HG03175 (cell line): ENCODE data around the gene TRAP1.
A peak's percentile ranks its signal among the peaks of the same experiment; 100 is the strongest.

Source experiments
- ATAC-seq: cut with Tn5 transposase; IDR thresholded peaks from one replicate; pipeline ENCODE4 v1.9.1; 2021; ENCODE audit warnings: mild to moderate bottlenecking, moderate library complexity; ENCODE audit not compliant: unreplicated experiment

TRAP1 gene

DNA sequence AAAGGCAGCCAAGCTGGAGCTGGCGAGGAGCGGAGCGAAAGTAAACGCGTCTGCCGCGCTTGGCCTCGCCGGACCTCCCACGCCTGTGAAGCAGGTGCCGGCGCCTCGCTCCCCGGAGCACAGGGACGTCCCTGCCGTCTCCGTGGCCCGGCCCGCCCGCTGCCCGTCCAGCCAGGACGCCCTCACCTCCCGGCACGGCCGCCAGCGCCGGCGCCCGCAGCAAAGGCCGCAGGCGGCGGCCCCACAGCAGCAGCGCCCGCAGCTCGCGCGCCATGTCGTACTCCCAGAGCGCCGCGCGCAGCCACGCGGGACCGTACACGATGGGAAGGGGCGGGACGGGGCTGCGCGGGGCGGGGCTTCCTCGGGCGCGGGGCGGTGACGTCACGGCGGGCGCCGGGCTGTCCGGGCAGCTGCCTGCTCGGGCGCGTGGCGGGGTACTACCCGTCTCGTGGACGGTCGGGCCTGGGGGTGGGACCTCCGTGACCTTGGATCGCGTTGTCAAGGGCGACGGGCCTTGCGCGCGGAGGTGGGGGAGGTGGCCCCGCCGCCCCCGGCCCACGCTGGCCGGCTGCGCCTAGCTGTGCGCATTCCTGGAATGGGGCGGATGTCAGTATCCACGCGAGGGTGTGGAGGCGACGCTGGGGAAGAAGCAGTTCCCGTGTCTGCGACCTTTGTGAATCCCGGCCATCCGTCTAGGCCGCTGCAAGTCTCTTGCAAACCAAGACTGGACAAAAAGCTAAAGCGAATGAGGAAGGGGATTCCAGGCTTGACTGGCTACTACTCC is at the start of gene TRAP1:
TRAP1 (minus strand) TSS at position 290 of the 784 bp plus-strand sequence; CDS start at position 274, 16 bp downstream.
- peak; percentile 90 for ATAC-seq

DNA sequence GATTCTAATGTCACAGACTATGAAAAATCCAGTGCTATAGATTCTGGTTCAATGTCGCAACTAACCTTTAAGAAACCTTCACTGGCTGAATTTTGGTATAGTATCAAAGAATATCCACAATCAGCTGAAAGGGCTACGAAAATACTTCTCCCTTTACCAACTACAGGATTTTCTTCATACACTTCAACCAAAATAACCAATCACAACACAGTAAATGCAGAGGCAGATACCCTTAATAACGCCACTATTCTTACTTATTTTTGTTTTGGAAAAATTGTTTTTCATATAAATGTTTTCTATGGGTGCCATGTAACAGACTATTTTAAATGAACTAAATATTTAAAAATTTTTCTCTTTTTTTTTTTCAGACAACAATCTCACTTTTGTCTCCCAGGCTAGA is 48.9 kb upstream of the TRAP1 start:
- no peak for ATAC-seq

DNA sequence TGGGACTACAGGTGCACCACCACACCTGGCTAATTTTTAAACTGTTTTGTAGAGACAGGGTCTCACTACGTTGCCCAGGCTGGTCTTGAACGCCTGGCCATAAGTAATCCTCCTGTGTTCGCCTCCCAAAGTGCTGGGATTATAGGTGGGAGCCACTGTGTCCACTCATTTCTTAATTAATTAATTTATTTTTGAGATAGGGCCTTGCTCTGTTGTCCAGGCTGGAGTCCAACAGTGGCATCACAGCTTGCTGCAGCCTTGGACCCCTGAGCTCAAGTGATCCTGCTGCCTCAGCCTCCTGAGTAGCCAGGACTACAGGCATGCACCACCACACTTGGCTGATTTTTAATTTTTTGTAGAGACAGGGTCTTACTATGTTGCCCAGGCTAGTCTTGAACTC is 47.1 kb upstream of the TRAP1 start:
- ATAC-seq: no peak

DNA sequence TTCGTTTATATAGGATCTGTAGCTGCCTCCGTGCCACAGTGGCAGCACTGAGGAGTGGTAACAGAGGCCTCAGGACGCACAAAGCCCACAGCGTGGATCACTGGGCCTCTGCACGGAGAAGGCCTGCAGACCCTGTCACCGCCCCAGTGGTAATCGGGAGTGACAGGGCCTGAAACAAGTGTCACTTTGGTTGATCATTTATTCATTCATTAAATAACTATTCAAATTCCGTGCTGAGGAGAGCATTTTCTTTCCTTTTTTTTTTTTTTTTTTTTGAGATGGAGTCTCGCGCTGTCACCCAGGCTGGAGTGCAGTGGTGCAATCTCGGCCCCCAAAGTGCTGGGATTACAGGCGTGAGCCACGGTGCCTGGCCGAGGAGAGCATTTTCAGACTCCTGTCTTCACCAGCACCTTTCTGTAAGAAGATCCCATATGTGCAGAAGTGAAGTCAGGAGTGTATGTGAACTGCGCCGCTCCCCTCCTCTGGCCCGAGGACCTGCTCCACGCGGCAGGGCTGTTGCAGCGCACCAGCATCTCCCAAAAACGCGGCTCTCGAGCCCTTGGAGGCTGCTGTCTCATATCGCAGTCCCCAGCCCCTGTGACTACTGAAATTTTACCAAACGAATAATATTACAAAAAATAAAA is 44.9 kb upstream of the TRAP1 start:
- no peak for ATAC-seq

DNA sequence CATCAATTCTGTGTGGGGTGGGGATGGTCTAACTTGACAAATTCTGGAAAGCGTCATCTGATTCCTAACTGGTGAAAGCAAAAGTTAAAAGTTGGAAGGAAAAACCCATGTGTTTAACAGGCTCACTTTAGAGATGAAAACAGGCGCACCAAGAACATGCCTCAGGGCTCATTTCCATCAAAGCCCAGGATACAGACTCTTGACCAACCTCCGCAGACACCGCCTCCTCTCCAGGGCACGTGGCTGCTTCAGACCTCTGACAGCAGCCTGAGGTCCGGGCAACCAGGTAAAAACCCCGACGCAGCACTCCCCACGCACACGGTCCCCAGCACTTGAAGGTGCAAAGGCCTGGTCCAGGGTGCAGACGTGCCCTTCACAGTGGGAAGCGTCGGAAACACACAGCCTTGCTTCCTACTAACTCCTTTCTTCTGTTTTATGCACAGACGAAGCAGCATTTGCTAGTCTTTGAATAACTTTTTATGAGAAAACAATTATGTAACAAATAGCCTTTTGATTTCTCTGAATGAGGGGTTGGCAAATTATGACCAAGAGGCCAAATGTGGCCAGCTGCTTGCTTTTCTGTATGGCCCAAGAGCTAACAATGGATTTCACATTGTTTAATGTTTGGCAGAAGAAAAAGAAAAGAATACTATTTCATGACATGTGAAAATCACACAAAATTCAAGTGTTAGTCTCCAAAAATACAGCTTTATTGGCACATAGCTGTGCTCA is 44.2 kb upstream of the TRAP1 start:
- no peak for ATAC-seq

DNA sequence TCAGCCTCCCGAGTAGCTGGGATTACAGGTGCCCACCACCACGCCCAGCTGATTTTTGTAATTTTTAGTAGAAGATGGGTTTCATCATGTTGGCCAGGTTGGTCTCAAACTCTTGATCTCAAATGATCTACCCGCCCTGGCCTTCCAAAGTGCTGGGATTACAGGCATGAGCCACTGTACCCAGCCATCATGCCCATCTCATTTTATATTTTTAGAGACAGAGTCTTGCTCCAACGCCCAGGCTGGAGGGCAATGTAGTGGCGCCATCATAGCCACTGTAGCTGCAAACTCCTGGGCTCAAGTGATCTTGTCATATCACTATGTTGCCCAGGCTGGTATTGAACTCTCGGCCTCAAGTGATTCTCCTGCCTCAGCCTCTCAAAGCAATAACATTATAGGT is 43.2 kb upstream of the TRAP1 start:
- no peak for ATAC-seq

DNA sequence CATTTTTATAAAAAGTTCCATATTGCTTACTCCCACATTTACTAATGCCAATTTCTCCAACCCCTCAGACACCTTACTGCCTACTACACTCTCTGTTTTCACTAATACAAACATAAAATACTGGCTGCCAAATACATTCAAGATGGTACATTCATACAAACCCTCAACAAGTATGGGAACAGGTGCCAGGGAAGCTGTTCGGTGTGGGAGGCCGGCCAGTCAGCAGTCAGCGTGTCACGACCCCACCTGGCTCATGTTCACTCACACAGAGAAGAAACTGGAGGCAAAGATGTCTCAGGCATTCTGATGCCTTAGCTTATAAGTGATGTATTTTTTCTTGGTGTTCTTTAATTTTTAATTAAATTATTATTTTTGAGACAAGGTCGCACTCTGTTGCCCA is 42.4 kb upstream of the TRAP1 start:
- no peak for ATAC-seq

DNA sequence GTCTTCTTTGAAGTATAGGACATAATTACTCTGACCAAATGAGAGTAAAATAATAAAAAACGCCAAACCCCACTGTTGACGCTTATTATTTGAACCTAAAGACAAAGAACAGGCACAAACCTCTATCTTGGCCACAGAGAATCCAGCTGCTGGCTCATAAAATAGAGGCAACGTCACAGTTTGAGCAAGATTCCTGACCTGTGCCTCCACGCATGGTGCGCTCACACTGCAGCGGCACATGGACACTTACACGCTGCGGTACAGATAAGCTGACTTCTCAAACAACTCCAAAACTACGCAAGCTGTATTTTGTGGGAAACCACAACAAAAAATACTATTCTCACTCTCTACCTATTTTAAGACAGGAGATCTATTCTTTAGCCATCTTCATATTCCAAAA is 38.8 kb upstream of the TRAP1 start:
- ATAC-seq: no peak

DNA sequence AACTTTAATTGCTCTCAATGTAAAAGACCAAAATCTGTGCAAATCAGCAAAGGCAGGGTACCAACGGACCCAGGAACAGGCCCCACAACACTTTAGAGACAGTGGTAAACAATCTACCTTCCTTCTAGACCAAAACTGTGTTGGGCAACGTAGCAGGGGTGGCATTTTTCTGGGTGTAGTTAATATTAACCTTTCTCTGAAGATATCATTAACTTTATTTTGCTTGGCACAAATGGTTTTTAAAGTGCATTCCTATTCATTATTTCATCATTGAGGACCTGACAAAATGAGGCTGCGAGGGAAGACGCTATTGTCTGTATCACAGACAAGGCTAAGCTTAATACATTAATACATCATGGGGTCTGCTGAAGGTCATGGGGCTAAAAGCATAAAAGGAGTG is 37.9 kb upstream of the TRAP1 start:
- no peak for ATAC-seq

DNA sequence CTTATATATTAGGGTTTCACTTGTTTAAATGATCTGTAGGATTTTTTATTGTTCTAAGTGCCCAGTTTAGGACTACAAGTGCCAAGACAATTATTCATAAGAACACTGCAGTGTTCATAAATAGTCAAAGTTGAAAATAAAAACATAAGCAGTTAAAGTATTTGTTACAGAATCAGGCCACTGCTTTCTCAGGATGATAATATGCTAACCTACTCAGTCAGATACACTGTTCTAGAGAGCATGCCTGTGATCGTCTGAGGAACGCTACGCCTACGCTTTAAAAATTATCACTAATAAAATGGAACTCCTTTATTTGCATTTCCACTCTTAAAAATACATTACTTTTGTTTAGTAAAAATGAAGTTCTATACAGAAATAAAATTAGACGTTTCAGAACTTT is 37.4 kb upstream of the TRAP1 start:
- no peak for ATAC-seq

DNA sequence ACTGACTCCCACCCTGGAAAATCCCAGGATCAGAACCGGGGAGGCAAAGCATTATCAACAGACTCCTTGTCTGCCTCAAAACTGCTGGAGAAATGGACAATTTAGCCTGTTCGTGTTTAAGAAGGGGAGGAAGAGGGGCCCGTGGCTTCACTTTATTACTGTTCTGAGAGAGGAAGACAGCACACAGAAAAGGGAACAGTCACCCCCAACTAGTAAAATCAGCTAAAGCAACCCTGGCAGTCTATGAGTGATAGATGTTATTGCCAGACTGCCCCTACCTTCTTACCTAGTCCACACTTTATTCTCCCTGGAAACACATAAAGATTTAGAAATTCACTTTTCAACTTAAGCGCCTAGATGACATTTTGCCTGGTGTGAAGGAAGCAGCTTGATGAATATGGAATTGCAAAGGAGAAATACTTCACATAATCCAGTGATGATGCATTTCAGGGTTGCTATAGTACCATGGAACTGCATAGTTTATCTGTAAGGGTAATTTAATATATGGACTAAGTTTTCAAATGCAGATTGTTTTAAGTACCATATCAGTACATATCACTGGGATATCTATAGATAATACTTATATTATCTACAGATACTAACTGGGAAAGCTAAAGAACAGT is 36.9 kb upstream of the TRAP1 start:
- no peak for ATAC-seq

DNA sequence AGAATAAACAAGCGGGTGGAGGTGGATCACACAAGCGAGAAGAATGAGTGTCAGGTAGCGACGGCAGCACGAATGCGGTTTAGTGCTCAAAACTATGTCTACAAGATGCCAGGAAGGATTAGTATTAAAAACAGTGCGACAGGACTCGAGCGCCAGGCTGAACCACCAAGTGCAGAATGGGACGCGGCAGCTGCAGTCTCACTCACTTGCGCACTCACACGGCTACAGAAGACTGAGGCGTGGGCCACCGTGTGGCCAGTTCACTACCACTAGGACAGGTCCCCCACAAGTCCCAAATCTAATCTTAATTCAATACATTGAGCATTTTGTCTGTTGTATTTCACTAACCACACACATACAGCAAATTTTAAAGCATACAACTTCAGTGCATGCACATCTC is 35.7 kb upstream of the TRAP1 start:
- ATAC-seq: no peak

DNA sequence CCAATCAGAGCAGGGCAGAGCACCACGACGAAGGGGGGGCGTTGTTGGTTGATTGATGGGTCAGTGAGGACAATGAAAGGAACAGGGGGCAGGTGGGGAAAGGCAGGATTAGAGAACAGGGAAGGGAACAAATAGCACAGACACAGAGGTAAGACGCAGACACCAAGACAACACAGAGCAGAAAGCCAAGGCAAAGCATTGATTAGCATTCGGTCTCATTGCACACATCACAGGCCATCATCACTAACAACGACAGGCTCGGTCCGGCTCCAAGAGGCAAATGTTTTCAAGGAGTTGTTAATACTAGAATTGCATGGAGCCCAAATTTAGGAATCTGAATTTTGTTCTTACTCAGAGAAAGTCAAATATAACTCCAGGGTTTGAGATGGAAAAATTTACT is 34.6 kb upstream of the TRAP1 start:
- no peak for ATAC-seq

DNA sequence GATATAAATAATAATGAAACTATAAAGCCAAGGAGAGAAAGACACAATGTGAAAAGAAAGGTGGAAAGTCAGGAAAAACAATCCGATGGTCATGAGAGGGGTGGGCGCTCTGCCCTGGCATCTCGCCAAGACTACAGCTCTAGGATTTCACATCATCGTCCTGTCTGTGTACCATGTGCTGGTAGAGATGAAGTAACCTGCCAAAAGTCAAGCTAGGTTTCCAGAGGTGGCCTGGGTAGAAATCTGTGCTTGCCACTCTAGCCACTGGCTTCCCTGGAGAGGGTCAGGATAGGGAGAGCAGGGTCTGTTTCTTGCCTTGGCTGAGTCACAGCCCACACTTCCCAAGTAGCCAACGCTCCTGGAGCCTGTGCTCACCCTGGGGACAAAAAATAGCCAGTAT is 31.0 kb upstream of the TRAP1 start:
- no peak for ATAC-seq

DNA sequence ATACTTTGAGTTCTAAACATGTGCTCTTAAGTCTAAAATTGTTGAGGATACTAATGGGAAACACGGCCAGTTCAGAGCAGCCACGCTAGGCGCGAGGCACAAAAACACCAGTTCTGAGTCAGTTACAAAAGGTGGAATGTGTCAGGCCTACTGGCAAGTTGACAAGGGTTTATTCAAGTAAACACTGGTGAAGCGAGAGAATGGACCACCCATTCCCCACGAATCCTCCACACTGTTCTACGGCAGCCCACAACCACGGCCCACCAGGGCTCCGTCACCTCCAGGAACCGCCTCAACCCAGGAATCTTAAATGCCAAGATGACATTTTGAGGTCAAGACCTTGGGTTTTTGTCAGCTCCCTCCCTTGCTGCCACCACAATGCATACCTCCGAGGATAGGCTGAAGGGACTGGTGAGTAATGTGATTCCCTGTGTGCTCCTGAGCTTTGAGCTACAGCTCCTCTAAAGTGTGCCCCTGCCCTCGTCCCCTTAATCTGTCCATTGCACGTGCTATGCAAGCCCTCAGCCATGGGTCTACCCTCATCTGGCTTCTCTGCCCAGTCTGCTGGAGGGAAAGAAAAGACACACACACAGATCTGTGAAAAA is 28.5 kb upstream of the TRAP1 start:
- no peak for ATAC-seq

DNA sequence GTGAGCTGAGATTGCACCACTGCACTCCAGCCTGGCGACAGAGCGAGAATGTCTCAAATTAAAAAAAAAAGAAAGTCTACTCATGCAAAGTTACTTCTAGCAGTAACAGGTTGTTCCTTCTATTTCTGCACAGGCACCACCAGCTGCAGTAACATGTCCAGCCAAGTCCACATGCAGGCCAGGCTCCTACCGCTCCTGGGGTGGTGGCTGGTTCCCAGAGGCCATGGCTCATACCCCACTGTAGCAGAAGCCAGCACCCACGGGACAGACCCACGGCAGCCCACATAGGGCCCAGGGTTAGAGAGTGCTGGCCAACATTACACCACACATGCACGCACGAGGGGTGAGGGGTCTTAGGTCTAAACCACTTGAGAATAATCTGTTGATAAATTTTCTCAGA is 26.7 kb upstream of the TRAP1 start:
- no peak for ATAC-seq

DNA sequence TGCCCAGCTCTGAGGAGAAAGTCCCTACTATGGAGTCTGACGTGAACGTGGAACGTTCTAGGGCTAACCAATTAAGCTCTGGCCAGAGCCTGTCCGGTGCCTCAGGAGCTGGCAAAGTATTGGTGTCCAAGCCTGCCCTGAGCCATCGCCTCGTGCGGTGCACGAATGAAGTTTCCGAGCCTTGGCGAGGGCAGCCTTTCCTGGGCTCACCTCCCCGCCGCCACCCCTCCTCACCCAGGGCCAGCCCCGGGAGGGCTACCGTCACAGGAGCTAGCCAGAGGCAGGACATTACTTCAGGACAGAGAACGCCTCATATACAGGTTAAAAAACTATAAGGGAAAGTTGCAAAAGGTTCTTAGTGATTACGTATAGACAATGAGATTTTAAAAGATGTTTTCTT is 23.6 kb upstream of the TRAP1 start:
- no peak for ATAC-seq

DNA sequence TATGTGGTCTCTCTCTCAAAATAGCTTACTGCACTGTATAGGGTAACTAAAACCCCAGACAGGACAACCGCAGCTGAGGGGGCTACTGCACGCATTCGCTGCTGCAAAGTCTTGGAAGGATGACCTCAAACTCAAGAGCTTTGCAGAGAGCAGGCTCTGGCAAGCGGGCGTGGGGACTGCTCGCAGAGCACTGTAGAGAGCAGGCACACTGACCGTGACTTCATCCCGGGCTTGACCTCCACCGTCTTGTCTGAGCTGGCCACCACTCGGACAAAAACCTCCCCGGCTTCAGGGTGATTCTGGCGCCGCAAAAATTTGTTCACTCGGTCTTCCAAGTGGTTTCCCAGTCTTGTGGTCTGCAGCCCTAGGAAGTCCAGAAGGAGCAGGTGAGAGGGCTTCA is 22.9 kb upstream of the TRAP1 start:
- no peak for ATAC-seq

DNA sequence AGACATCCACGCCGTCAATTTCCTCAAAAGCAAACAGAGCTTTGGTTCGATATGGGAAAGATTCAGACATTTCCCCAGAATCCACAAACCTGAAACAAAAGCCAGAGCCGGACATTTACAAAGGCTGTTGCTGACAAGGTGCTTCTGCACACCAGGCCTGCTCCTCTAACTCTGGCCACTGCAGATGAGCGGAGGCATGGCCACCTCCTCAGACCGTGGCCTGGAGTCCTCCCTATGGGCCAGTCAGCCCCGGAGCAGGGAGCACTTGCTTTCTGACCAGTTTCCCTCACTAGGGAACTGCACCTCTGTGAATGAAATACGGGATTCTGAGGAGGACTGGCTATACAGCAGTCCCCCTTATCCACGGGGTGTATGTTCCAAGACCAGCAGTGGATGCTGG is 22.3 kb upstream of the TRAP1 start:
- ATAC-seq: no peak

DNA sequence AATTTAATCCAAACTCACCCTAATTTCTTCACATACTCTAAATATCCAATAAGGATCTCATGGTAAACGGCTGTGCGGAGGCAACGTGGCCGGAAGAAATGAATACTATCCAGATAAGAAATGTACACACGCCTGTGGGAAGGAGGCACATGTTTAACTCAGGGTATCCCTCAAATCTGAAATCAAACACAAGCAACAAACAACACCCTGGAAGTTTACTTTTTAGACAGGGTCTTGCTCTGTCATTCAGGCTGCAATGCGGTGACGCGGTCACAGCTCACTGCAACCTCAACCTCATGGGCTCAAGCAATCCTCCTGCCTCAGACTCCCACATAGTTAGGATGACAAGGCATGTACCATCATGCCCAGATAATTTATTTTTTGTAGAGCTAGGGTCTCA is 21.2 kb upstream of the TRAP1 start:
- no peak for ATAC-seq

DNA sequence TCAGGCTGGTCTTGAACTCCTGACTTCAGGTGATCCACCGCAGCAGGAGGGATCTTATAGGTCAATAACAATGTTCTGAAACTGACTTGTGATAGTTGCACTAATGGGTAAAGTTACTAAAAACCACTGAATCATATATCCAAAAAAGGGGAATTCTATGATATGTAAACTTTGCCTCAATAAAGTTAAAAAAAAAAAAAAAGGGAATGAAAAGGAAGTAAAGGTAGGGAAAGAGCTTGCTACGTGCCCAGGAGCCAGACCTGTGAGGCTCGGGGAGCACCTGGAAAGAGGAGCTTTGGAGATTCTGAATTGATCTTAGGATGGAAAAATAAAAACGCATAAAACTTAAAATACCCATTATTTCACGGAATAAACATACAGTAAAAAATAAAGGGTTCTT is 20.8 kb upstream of the TRAP1 start:
- no peak for ATAC-seq
